Tibial nerve (tissue), 4 donors: Measurements from ENCODE around the gene SLCO4C1. TPM values are rescaled to one million over a fixed set of nuclear protein-coding genes. Genes with fewer than 3 reads are reported as not detected.

Experiments used
- DNase-seq, 2 donors: peaks; one replicate each; pipeline ENCODE4 v3.0.0-alpha.2; 2019; ENCODE audit warnings: low spot score in 2 of 2
- H3K27ac ChIP-seq, 4 donors: fragments of 200-600 bp; sonication (generic) in 3 of 4; one replicate each; pipeline ENCODE4 v1.5.1; 2017 to 2019; ENCODE audit warnings: mild to moderate bottlenecking in 1 of 4
- H3K27me3 ChIP-seq, 2 donors: fragments of 200-600 bp; sonication (generic) in 1 of 2; one replicate each; pipeline versions ENCODE4 v1.5.1 to v1.6.0; 2017 to 2019
- H3K36me3 ChIP-seq, 3 donors: fragments of 200-600 bp; sonication (generic); one replicate each; pipeline ENCODE4 v1.5.1; 2018 to 2019
- H3K4me1 ChIP-seq, 4 donors: fragments of 200-600 bp; sonication (generic) in 3 of 4; one replicate each; pipeline ENCODE4 v1.5.1; 2017 to 2019
- H3K4me3 ChIP-seq, 4 donors: fragments of 200-600 bp; sonication (generic) in 3 of 4; one replicate each; pipeline ENCODE4 v1.5.1; 2017 to 2019; ENCODE audit warnings: mild to moderate bottlenecking in 1 of 4, moderate library complexity in 1 of 4
- H3K9me3 ChIP-seq, 4 donors: fragments of 200-600 bp; sonication (generic) in 3 of 4; one replicate each; pipeline ENCODE4 v1.5.1; 2017 to 2019
- EP300 ChIP-seq, 2 donors: sonication (generic); formaldehyde crosslinking; IDR thresholded peaks; one replicate each; pipeline ENCODE4 v1.6.1; 2017; ENCODE audit warnings: antibody characterized with exemption in 2 of 2, mild to moderate bottlenecking in 1 of 2
- POLR2A ChIP-seq, 2 donors: fragments of 450-650 bp; IDR thresholded peaks; one replicate each; pipeline ENCODE4 v1.6.1; 2017; ENCODE audit warnings: antibody characterized with exemption in 2 of 2, mild to moderate bottlenecking in 2 of 2, moderate library complexity in 2 of 2
- WGBS, 2 donors: methylation state at CpG; one replicate each; pipeline ENCODE4 v1.1.5; 2018; 5-methylcytosine and 5-hydroxymethylcytosine counted together
- total RNA-seq, 4 donors: library from RNA; depleted of rRNA; stranded (reverse); fragments of >200 nt; gene quantifications; one replicate each; pipeline ENCODE4 v1.1.0, GENCODE V29; 2016
- TF ChIP-seq, protein P1 (sequence below), 5 experiments: fragments of 200-600 bp in 3 of 5; fragments of 450-650 bp in 2 of 5; sonication (generic) in 3 of 5; IDR thresholded peaks; one replicate each; pipeline ENCODE4 v1.5.1; 2016 to 2019; ENCODE audit warnings: antibody characterized with exemption in 5 of 5, mild to moderate bottlenecking in 3 of 5, moderate library complexity in 2 of 5

The SLCO4C1 gene
- total RNA-seq, 4 donors from 2014 or later, result not detected

DNA sequence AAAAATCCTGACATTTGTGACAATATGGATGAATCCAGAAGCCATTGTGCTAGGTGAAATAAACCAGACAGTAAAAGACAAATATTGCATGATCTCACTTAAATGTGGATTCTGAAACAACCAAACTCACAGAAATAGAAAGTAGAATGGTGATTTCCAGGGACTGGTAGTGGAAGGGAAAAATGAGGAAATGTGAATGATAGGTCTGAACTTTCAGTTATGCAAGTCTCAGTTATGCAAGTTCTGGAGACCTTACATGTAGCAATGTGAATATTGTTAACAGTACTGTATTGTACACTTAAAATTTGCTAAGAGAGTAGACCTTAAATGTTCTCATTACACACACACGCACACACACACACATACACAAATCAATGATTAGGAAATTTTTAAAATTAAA is 84.9 kb downstream of the SLCO4C1 start:
- no peak for TF ChIP-seq EP300 (IDR thresholded peaks at IDR 0.05)
- no peak for TF ChIP-seq POLR2A (IDR thresholded peaks at IDR 0.05)
- TF ChIP-seq, protein P1, sequence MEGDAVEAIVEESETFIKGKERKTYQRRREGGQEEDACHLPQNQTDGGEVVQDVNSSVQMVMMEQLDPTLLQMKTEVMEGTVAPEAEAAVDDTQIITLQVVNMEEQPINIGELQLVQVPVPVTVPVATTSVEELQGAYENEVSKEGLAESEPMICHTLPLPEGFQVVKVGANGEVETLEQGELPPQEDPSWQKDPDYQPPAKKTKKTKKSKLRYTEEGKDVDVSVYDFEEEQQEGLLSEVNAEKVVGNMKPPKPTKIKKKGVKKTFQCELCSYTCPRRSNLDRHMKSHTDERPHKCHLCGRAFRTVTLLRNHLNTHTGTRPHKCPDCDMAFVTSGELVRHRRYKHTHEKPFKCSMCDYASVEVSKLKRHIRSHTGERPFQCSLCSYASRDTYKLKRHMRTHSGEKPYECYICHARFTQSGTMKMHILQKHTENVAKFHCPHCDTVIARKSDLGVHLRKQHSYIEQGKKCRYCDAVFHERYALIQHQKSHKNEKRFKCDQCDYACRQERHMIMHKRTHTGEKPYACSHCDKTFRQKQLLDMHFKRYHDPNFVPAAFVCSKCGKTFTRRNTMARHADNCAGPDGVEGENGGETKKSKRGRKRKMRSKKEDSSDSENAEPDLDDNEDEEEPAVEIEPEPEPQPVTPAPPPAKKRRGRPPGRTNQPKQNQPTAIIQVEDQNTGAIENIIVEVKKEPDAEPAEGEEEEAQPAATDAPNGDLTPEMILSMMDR (IDR thresholded peaks at IDR 0.05), result no peak
- Histone ChIP-seq H3K4me3 (no peak overlapping the region), H3K27ac (no peak overlapping the region), H3K36me3 (no peaks in the 10 kb centered on the region), H3K27me3 (no peaks in the 10 kb centered on the region), H3K4me1 (no peaks in the 10 kb centered on the region), H3K9me3 (no peaks in the 10 kb centered on the region)
- no peak for DNase-seq
- WGBS, 2 donors, result 91% methylated on average over 1 of the region's 1 CpG

DNA sequence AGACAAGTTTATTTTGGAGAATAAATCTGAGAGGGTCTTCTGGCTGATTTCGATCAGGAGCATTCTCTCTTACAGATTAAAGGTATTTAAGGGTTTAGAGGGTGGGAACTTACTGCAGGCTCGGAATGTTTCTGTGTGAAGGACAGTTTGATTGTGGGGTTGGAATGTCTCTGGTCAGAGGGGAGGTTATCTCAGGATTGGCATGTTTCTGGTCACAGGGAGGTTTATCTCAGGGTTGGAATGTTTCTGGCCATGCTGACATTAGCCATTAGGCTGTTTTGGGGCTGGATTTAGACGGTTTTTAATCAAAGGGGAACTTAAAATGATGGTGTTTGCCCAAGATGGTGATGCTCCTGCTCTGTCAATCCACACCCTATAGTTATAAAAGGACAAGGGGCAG is 95.2 kb downstream of the SLCO4C1 start:
- WGBS, 2 donors, result 55 to 58% methylated on average over 3 of the region's 3 CpGs
- no peaks in the 10 kb centered on the region for H3K4me1 ChIP-seq
- peaks cover 0 to 9% (median 0%) of the 10 kb centered on the region in 4 donors for H3K9me3 ChIP-seq
- H3K36me3 ChIP-seq, result no peaks in the 10 kb centered on the region
- H3K4me3 ChIP-seq, result no peak overlapping the region
- H3K27ac ChIP-seq, result no peak overlapping the region
- H3K27me3 ChIP-seq, result no peaks in the 10 kb centered on the region
- TF ChIP-seq POLR2A (IDR thresholded peaks at IDR 0.05) (no peak), EP300 (IDR thresholded peaks at IDR 0.05) (no peak)
- TF ChIP-seq, protein P1 (IDR thresholded peaks at IDR 0.05), result no peak
- no peak for DNase-seq

DNA sequence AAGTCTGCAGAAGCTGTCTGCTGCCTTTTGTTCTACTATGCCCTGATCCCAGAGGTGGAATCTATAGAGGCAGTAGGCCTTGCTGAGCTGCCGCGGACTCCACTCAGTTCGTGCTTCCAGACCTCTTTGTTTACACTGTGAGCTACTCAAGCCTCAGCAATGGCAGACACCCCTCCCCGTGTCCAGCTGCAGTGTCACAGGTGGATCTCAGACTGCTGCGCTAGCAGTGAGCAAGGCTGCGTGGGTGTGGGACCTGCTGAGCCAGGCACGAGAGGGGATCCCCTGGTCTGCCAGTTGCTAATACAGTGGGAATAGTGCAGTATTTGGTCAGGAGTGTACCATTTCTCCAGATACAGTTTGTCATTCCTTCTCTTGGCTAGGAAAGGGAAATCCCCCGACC is 99.6 kb downstream of the SLCO4C1 start:
- H3K4me1 ChIP-seq, result no peaks in the 10 kb centered on the region
- DNase-seq, result no peak
- 82 to 90% methylated on average over 8 of the region's 8 CpGs for WGBS, 2 donors

More for the DNA sequence above, 99.6 kb downstream of the SLCO4C1 start:
- TF ChIP-seq EP300 (IDR thresholded peaks at IDR 0.05), result no peak
- no peak for TF ChIP-seq POLR2A (IDR thresholded peaks at IDR 0.05)
- TF ChIP-seq, protein P1 (IDR thresholded peaks at IDR 0.05), result no peak
- Histone ChIP-seq H3K4me3 (no peak overlapping the region), H3K27ac (no peak overlapping the region), H3K9me3 (peaks cover 0 to 7% (median 0%) of the 10 kb centered on the region in 4 donors), H3K36me3 (no peaks in the 10 kb centered on the region), H3K27me3 (no peaks in the 10 kb centered on the region)

Other genes with a start within 250 kb of the SLCO4C1 start
- gene SLCO6A1, start 202.7 kb upstream of the SLCO4C1 start, total RNA-seq, result not detected